ENCODE measurements around the gene TTLL8. TPM values are rescaled to one million over a fixed set of nuclear protein-coding genes. Genes with fewer than 3 reads are reported as not detected.

The TTLL8 gene
- total RNA-seq, 1 experiment from 2014 or later = not detected

DNA sequence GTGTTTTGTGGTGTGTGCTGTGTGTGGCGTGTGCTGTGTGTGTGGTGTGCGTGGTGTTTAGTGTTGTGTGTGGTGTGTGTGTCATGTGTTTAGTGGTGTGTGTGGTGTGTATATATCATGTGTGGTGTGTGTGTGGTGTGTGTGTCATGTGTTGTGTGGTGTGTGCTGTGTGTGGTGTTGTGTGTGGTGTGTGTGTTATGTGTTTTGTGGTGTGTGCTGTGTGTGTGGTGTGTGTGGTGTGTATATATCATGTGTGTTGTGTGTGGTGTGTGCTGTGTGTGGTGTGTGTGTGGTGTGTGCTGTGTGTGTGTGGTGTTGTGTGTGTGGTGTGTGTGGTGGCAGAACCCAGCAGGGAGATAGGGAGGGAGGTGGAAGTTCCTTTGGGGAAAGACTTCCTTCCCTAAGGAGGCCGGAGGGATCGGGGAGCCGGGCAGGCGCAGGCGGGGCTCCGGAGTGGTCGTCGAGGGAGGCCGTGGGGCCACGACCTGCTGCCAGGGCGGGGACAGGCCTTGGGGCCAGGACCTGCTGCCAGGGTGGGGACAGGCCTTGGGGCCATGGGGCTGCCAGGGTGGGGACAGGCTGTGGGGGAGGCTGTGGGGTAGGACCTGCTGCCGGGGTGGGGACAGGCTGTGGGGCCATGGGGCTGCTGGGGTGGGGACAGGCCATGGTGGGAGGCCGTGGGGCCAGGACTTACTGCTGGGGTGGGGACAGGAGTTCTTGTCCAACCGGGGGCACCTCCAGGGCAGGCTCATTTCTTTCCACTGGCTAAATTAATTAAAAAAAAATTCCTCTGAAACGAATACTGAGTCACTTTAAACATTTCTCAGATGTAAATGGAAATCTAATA, 82.3 kb downstream of the TTLL8 start:
- no peak overlapping the region for H3K9ac ChIP-seq (ENCODE audit: low read length)
- H3K4me1 ChIP-seq (ENCODE audit: control insufficient read depth in 1 of 2, insufficient read depth in 2 of 2, low read length in 2 of 2) = peaks cover 21 to 43% of the 10 kb centered on the region in 2 experiments
- intact Hi-C loops (cut with micrococcal nuclease) = loop anchor here (5.0 kb wide), 1 partner anchor 43 kb away; no protein-coding TSS in a partner anchor
- POLR2A ChIA-PET = no interaction called here
- no peak overlapping the region for H2AFZ ChIP-seq (ENCODE audit: low read depth, low read length, poor library complexity, severe bottlenecking)
- DNase-seq (ENCODE audit: low read depth, low spot score) (no peak), ATAC-seq (no peak)
- TF ChIP-seq SP1 (IDR thresholded peaks at IDR 0.05; ENCODE audit: low read depth) = no peak
- TF ChIP-seq, protein P1, sequence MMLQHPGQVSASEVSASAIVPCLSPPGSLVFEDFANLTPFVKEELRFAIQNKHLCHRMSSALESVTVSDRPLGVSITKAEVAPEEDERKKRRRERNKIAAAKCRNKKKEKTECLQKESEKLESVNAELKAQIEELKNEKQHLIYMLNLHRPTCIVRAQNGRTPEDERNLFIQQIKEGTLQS (IDR thresholded peaks at IDR 0.05) = no peak
- no peak for TF ChIP-seq ELF1 (IDR thresholded peaks at IDR 0.05; ENCODE audit: borderline replicate concordance, low read depth)
- TF ChIP-seq EGR1 (IDR thresholded peaks at IDR 0.05; ENCODE audit: low read depth) = 0 out of 2 replicates have a peak, but pooled peaks have one; percentile 3
- TF ChIP-seq FOSL1 (IDR thresholded peaks at IDR 0.05; ENCODE audit: low read depth) = no peak
- 0 out of 4 replicates have a peak, but pooled peaks cover 0 to 5% of the 10 kb centered on the region in 2 experiments for H3K9me3 ChIP-seq (ENCODE audit: control insufficient read depth in 1 of 2, insufficient read depth in 1 of 2, low read depth in 1 of 2, low read length in 2 of 2)
- no peaks in the 10 kb centered on the region for H3K36me3 ChIP-seq (ENCODE audit: control insufficient read depth in 1 of 2, insufficient read depth in 2 of 2, low read length in 2 of 2)
- no peak overlapping the region for H3K4me3 ChIP-seq (replicated peaks in 1 of 2; ENCODE audit: low read depth in 1 of 2, low read length in 2 of 2)
- no peaks in the 10 kb centered on the region for H4K20me1 ChIP-seq (ENCODE audit: insufficient read depth)
- no peaks in the 10 kb centered on the region for H3K9me2 ChIP-seq (ENCODE audit: insufficient read depth)
- RAD21 ChIA-PET (ENCODE audit: low non-redundant PET in 1 of 2, low total read pairs in 2 of 2, uncharacterized antibody in 2 of 2, unreplicated experiment in 2 of 2) = no interaction called here
- peak overlapping the region; percentile 40 for H3K27ac ChIP-seq (ENCODE audit: low read depth, low read length)
- no peaks in the 10 kb centered on the region for H3K27me3 ChIP-seq (ENCODE audit: insufficient read depth, low read length)
- BruUV-seq (replicated peaks) = no TSS peak
- peak overlapping the region; percentile 19; the same call in 1 of the 2 replicates for H3K4me2 ChIP-seq (ENCODE audit: low read length)
- CTCF ChIA-PET = interaction anchor here (1.1 kb wide), 2 partner anchors 45 to 55 kb away, joined by 3 to 4 read pairs; no protein-coding TSS in a partner anchor
- no peaks in the 10 kb centered on the region for H3K79me2 ChIP-seq (ENCODE audit: insufficient read depth, low read length)

DNA sequence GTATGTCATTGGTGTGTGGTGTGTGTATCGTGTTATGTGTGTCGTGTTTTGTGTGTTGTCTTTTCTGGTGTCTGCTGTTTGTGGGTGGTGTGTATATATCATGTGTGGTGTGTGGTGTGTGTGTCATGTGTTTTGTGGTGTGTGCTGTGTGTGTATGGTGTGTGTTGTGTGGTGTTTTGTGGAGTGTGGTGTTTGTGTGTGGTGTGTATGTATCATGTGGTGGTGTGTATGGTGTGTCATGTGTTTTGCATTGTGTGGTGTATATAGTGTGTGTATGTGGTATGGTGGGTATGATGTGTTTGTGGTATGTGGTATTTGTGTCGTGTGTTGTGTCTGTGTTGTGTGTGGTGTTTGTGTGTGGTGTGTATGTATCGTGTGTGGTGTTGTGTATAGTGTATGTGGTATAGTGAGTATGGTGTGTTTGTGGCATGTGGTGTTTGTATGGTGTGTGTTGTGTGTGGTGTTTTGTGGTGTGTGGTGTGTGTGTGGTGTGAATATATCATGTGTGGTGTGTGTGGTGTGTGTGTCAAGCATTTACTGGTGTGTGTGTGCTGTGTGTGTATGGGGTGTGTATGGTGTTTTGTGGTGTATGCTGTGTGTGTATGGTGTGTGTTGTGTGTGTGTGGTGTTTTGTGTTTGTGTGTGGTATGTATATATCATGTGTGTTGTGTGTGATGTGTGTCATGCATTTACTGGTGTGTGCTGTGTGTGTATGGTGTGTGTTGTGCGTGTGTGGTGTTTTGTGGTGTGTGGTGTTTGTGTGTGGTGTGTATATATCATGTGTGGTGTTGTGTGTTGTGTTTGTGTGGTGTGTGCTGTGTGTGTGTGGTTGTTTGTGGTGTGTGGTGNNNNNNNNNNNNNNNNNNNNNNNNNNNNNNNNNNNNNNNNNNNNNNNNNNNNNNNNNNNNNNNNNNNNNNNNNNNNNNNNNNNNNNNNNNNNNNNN, 84.8 kb downstream of the TTLL8 start:
- ATAC-seq (no peak), DNase-seq (ENCODE audit: low read depth, low spot score) (no peak)
- Histone ChIP-seq H3K9me2 (ENCODE audit: insufficient read depth) (no peaks in the 10 kb centered on the region), H3K79me2 (ENCODE audit: insufficient read depth, low read length) (no peaks in the 10 kb centered on the region), H3K9me3 (ENCODE audit: control insufficient read depth in 1 of 2, insufficient read depth in 1 of 2, low read depth in 1 of 2, low read length in 2 of 2) (no peaks in the 10 kb centered on the region), H2AFZ (ENCODE audit: low read depth, low read length, poor library complexity, severe bottlenecking) (no peak overlapping the region), H3K4me3 (replicated peaks in 1 of 2; ENCODE audit: low read depth in 1 of 2, low read length in 2 of 2) (no peak overlapping the region), H4K20me1 (ENCODE audit: insufficient read depth) (no peaks in the 10 kb centered on the region), H3K36me3 (ENCODE audit: control insufficient read depth in 1 of 2, insufficient read depth in 2 of 2, low read length in 2 of 2) (no peaks in the 10 kb centered on the region), H3K4me1 (ENCODE audit: control insufficient read depth in 1 of 2, insufficient read depth in 2 of 2, low read length in 2 of 2) (peaks cover 38 to 67% of the 10 kb centered on the region in 2 experiments), H3K27ac (ENCODE audit: low read depth, low read length) (peak overlapping the region; percentile 100; the same call in 1 of the 2 replicates), H3K27me3 (ENCODE audit: insufficient read depth, low read length) (no peaks in the 10 kb centered on the region), H3K4me2 (ENCODE audit: low read length) (peak overlapping the region; percentile 95; the same call in 1 of the 2 replicates), H3K9ac (ENCODE audit: low read length) (no peak overlapping the region)
- CTCF ChIA-PET = no interaction called here
- POLR2A ChIA-PET = no interaction called here
- intact Hi-C loops (cut with micrococcal nuclease) = no loop called here
- BruUV-seq (replicated peaks) = TSS peak; percentile 62
- RAD21 ChIA-PET (ENCODE audit: low non-redundant PET in 1 of 2, low total read pairs in 2 of 2, uncharacterized antibody in 2 of 2, unreplicated experiment in 2 of 2) = no interaction called here
- TF ChIP-seq TCF7L2 (IDR thresholded peaks at IDR 0.05; ENCODE audit: borderline replicate concordance, extremely low read depth, insufficient read depth, insufficient read length) (no peak), SP1 (IDR thresholded peaks at IDR 0.05; ENCODE audit: low read depth) (no peak), CBX3 (IDR thresholded peaks at IDR 0.05; ENCODE audit: low read depth) (no peak), POLR2A (IDR thresholded peaks at IDR 0.05; ENCODE audit: borderline replicate concordance, extremely low read depth, insufficient read depth, insufficient read length) (no peak)

All from HCT116 (cell line).